GM12878 (cell line): Measurements from ENCODE around the gene DUSP22. TPM values are rescaled to one million over a fixed set of nuclear protein-coding genes. Genes with fewer than 3 reads are reported as not detected.

Experiments used
- BMI1 ChIP-seq: fragments of 450-650 bp; IDR thresholded peaks from 2 replicates; pipeline ENCODE4 v1.6.1; 2016; ENCODE audit warnings: mild to moderate bottlenecking, moderate library complexity, borderline replicate concordance
- CBFB ChIP-seq: IDR thresholded peaks from 2 replicates; pipeline ENCODE4 v1.6.1; 2016; ENCODE audit warnings: antibody characterized with exemption, low read depth
- CHD2 ChIP-seq: IDR thresholded peaks from 2 replicates; pipeline ENCODE4 v1.6.1; 2011; ENCODE audit warnings: low read depth, low read length, improper control_type of control experiment, borderline replicate concordance
- CREM ChIP-seq: IDR thresholded peaks from 2 replicates; pipeline ENCODE4 v1.6.1; 2014; ENCODE audit warnings: antibody characterized with exemption, low read depth
- E2F8 ChIP-seq: fragments of 450-650 bp; IDR thresholded peaks from 2 replicates; pipeline ENCODE4 v1.6.1; 2018; ENCODE audit warnings: mild to moderate bottlenecking, low read depth, moderate library complexity; ENCODE audit not compliant: partially characterized antibody
- EGR1 ChIP-seq, 2 experiments: IDR thresholded peaks; 1 replicate in 1 of 2; 2 replicates in 1 of 2; pipeline ENCODE4 v1.6.1; 2011 to 2012; ENCODE audit warnings: low read depth in 2 of 2, low read length in 2 of 2, borderline replicate concordance in 1 of 2, mild to moderate bottlenecking in 1 of 2, moderate library complexity in 1 of 2
- JUNB ChIP-seq: IDR thresholded peaks from 2 replicates; pipeline ENCODE4 v1.6.1; 2016; ENCODE audit warnings: antibody characterized with exemption, mild to moderate bottlenecking
- MAX ChIP-seq: IDR thresholded peaks from 2 replicates; pipeline ENCODE4 v1.6.1; 2012; ENCODE audit warnings: low read depth, low read length, improper control_type of control experiment
- MEF2A ChIP-seq: IDR thresholded peaks from 2 replicates; pipeline ENCODE4 v1.6.1; 2011; ENCODE audit warnings: low read depth, mild to moderate bottlenecking, low read length, moderate library complexity; ENCODE audit not compliant: insufficient read depth
- MTA2 ChIP-seq: fragments of 450-650 bp; IDR thresholded peaks from 2 replicates; pipeline ENCODE4 v1.6.1; 2016; ENCODE audit warnings: low read depth, mild to moderate bottlenecking, moderate library complexity
- NR2C1 ChIP-seq: fragments of 450-650 bp; IDR thresholded peaks from 2 replicates; pipeline ENCODE4 v1.6.1; 2017; ENCODE audit warnings: antibody characterized with exemption, mild to moderate bottlenecking, moderate library complexity
- PBX3 ChIP-seq: IDR thresholded peaks from 2 replicates; pipeline ENCODE4 v1.6.1; 2011; ENCODE audit warnings: mild to moderate bottlenecking, low read depth, low read length, moderate library complexity; ENCODE audit not compliant: insufficient replicate concordance
- POLR2AphosphoS5 ChIP-seq: IDR thresholded peaks from 2 replicates; pipeline ENCODE4 v1.6.1; 2011; ENCODE audit warnings: mild to moderate bottlenecking, low read length, inconsistent platforms
- ZNF217 ChIP-seq: fragments of 450-650 bp; IDR thresholded peaks from 2 replicates; pipeline ENCODE4 v1.6.1; 2017; ENCODE audit warnings: antibody characterized with exemption, mild to moderate bottlenecking
- ZNF24 ChIP-seq: fragments of 450-650 bp; IDR thresholded peaks from 2 replicates; pipeline ENCODE4 v1.6.1; 2017; ENCODE audit warnings: antibody characterized with exemption, mild to moderate bottlenecking
- polyA plus RNA-seq, 11 experiments: library from polyadenylated mRNA; depleted of rRNA in 4 of 11; unstranded in 6 of 11; stranded (reverse) in 5 of 11; fragments of >200 nt; fragmentation: Nextera tagmentation in 4 of 11; fragmentation: Illumina TruSeq in 1 of 11; extraction: Ambion mirVana in 4 of 11; extraction: Trizol in 1 of 11; gene quantifications; 1 replicate in 1 of 11; 2 replicates in 10 of 11; pipeline versions ENCODE4 v1.2.1 to v1.2.3, GENCODE V29; 2011 to 2016; ENCODE audit warnings: inconsistent platforms in 2 of 11, missing spikeins in 2 of 11, low read depth in 1 of 11
- total RNA-seq, 4 experiments: library from RNA; depleted of rRNA in 3 of 4; stranded (reverse); fragments of >200 nt in 3 of 4; fragmentation: Illumina TruSeq in 1 of 4; extraction: Trizol in 1 of 4; gene quantifications; 2 replicates each; pipeline versions ENCODE4 v1.2.1 to v1.2.3, GENCODE V29; 2013 to 2021
- TF ChIP-seq, protein P1 (sequence below): fragments of 450-650 bp; IDR thresholded peaks from 2 replicates; pipeline ENCODE4 v1.6.1; 2014; ENCODE audit warnings: mild to moderate bottlenecking
- TF ChIP-seq, protein P2 (sequence below): fragments of 450-650 bp; IDR thresholded peaks from 2 replicates; pipeline ENCODE4 v1.6.1; 2017; ENCODE audit warnings: mild to moderate bottlenecking, moderate library complexity

The DUSP22 gene
- total and polyA plus RNA-seq, 10 of the 15 experiments (the other 5 are each of a cell fraction or from before 2014, with no cell fraction given): 78.9 to 156 (median 107) TPM

GRCh38 chr6:341914-342831, 49.9 kb downstream of the DUSP22 start (continued):
- TF ChIP-seq E2F8 (peak; percentile 86), MEF2A (peak; percentile 87; the same call in 1 of the 2 replicates), ZNF24 (peak; percentile 88), CBFB (peak; percentile 99), CREM (peak; percentile 99), MAX (peak; percentile 46; the same call in 1 of the 2 replicates), BMI1 (peak; percentile 89), PBX3 (peak; percentile 83), POLR2AphosphoS5 (peak; percentile 55), JUNB (peak; percentile 94), ZNF217 (0 out of 2 replicates have a peak, but pooled peaks have one; percentile 78), NR2C1 (peak; percentile 57), EGR1 (IDR thresholded peaks at IDR 0.05; ENCODE audit: borderline replicate concordance in 1 of 2, low read depth in 2 of 2, low read length in 2 of 2) (no peak), MTA2 (peak; percentile 98), CHD2 (peak; percentile 81; the same call in 1 of the 2 replicates)
- TF ChIP-seq, protein P1, sequence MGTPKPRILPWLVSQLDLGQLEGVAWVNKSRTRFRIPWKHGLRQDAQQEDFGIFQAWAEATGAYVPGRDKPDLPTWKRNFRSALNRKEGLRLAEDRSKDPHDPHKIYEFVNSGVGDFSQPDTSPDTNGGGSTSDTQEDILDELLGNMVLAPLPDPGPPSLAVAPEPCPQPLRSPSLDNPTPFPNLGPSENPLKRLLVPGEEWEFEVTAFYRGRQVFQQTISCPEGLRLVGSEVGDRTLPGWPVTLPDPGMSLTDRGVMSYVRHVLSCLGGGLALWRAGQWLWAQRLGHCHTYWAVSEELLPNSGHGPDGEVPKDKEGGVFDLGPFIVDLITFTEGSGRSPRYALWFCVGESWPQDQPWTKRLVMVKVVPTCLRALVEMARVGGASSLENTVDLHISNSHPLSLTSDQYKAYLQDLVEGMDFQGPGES: no peak
- TF ChIP-seq, protein P2, sequence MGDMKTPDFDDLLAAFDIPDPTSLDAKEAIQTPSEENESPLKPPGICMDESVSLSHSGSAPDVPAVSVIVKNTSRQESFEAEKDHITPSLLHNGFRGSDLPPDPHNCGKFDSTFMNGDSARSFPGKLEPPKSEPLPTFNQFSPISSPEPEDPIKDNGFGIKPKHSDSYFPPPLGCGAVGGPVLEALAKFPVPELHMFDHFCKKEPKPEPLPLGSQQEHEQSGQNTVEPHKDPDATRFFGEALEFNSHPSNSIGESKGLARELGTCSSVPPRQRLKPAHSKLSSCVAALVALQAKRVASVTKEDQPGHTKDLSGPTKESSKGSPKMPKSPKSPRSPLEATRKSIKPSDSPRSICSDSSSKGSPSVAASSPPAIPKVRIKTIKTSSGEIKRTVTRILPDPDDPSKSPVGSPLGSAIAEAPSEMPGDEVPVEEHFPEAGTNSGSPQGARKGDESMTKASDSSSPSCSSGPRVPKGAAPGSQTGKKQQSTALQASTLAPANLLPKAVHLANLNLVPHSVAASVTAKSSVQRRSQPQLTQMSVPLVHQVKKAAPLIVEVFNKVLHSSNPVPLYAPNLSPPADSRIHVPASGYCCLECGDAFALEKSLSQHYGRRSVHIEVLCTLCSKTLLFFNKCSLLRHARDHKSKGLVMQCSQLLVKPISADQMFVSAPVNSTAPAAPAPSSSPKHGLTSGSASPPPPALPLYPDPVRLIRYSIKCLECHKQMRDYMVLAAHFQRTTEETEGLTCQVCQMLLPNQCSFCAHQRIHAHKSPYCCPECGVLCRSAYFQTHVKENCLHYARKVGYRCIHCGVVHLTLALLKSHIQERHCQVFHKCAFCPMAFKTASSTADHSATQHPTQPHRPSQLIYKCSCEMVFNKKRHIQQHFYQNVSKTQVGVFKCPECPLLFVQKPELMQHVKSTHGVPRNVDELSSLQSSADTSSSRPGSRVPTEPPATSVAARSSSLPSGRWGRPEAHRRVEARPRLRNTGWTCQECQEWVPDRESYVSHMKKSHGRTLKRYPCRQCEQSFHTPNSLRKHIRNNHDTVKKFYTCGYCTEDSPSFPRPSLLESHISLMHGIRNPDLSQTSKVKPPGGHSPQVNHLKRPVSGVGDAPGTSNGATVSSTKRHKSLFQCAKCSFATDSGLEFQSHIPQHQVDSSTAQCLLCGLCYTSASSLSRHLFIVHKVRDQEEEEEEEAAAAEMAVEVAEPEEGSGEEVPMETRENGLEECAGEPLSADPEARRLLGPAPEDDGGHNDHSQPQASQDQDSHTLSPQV: peak; percentile 97
